Activated CD4-positive, alpha-beta T cell treated with anti-CD3 and anti-CD28 coated beads, Interleukin-2, Interleukin-6, amounts not matched to agents 100 ng/mL and 50 ng/mL, durations not matched to agents 16 hours and 8 hours (primary cell): Measurements from ENCODE around the gene ZNF865.

ENCODE experiments used
- DNase-seq: peaks from one replicate; pipeline ENCODE4 v3.0.0-alpha.2; 2020

ZNF865 gene

GRCh38 chr19:55647732-55648584, 42.5 kb downstream of the ZNF865 start, which contains the start of gene CCDC106:
Gene CCDC106 (plus strand): TSS chr19:55648212. CDS start chr19:55649047, 835 bp downstream.
- DNase-seq = no peak

GRCh38 chr19:55648585-55649267, 43.3 kb downstream of the ZNF865 start:
- DNase-seq = no peak

- DNase-seq = no peak
These were observed 44.0 kb downstream of the ZNF865 start for GRCh38 chr19:55649268-55650125.

GRCh38 chr19:55650126-55650557, 44.7 kb downstream of the ZNF865 start:
- no peak for DNase-seq

- no peak for DNase-seq
These were observed 45.3 kb downstream of the ZNF865 start for GRCh38 chr19:55650602-55651230.

GRCh38 chr19:55651236-55651635, 45.8 kb downstream of the ZNF865 start:
- no peak for DNase-seq

GRCh38 chr19:55652311-55653128, 47.1 kb downstream of the ZNF865 start:
- DNase-seq = no peak

- peak; percentile 99 for DNase-seq
These were observed 48.3 kb downstream of the ZNF865 start for GRCh38 chr19:55653651-55654322.

- peak; percentile 100 for DNase-seq
These were observed 48.9 kb downstream of the ZNF865 start for GRCh38 chr19:55654323-55654867.

- peak; percentile 98 for DNase-seq
These were observed 49.6 kb downstream of the ZNF865 start, which contains the start of gene U2AF2 for GRCh38 chr19:55654868-55655647. Gene U2AF2 (plus strand): TSS chr19:55655035. CDS start chr19:55655105, 70 bp downstream.

GRCh38 chr19:55655648-55656040, 50.2 kb downstream of the ZNF865 start:
- no peak for DNase-seq

GRCh38 chr19:55656552-55656951, 51.1 kb downstream of the ZNF865 start:
- no peak for DNase-seq

- no peak for DNase-seq
These were observed 51.7 kb downstream of the ZNF865 start for GRCh38 chr19:55656988-55657747.

GRCh38 chr19:55658846-55659459, 53.5 kb downstream of the ZNF865 start:
- no peak for DNase-seq

GRCh38 chr19:55659822-55660221, 54.4 kb downstream of the ZNF865 start:
- no peak for DNase-seq

GRCh38 chr19:55660404-55660803, 55.0 kb downstream of the ZNF865 start:
- DNase-seq = no peak

- no peak for DNase-seq
These were observed 55.5 kb downstream of the ZNF865 start for GRCh38 chr19:55660991-55661390.

GRCh38 chr19:55661826-55662225, 56.4 kb downstream of the ZNF865 start:
- DNase-seq = no peak
